ENCODE results near the gene LRP6.

The LRP6 gene

DNA sequence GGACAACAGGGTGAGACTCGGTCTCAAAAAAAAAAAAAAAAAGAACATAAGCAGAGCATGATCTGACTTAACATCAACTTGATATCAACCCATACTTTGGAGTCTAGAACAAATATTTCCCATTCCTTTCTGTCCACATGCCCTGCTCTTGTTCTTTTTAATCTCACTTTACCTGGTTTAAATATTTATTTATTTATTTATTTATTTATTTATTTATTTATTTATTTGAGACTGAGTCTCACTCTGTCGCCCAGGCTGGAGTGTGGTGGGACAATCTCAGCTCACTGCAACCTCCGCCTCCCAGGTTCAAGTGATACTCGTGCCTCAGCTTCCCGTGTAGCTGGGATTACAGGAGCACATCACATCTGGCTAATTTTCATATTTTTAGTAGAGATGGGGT lies 19.6 kb upstream of the LRP6 start:
- Histone ChIP-seq H3K9me3 (ENCODE audit: control insufficient read depth in 1 of 2, low read length in 2 of 2) (no peaks in the 10 kb centered on the region), H3K36me3 (ENCODE audit: control insufficient read depth in 1 of 2, insufficient read depth in 2 of 2, low read length in 2 of 2) (no peaks in the 10 kb centered on the region), H3K9ac (ENCODE audit: low read depth in 1 of 2, low read length in 2 of 2) (no peak overlapping the region), H3K4me1 (ENCODE audit: control insufficient read depth in 1 of 2, insufficient read depth in 2 of 2, low read length in 2 of 2) (peaks cover 4% of the 10 kb centered on the region in 2 donors), H3K27me3 (ENCODE audit: control insufficient read depth in 1 of 2, insufficient read depth in 2 of 2, low read length in 2 of 2) (no peaks in the 10 kb centered on the region), H3K4me3 (ENCODE audit: low read depth in 1 of 2, low read length in 2 of 2) (no peak overlapping the region), H3K27ac (ENCODE audit: low read depth, low read length) (no peak overlapping the region)

DNA sequence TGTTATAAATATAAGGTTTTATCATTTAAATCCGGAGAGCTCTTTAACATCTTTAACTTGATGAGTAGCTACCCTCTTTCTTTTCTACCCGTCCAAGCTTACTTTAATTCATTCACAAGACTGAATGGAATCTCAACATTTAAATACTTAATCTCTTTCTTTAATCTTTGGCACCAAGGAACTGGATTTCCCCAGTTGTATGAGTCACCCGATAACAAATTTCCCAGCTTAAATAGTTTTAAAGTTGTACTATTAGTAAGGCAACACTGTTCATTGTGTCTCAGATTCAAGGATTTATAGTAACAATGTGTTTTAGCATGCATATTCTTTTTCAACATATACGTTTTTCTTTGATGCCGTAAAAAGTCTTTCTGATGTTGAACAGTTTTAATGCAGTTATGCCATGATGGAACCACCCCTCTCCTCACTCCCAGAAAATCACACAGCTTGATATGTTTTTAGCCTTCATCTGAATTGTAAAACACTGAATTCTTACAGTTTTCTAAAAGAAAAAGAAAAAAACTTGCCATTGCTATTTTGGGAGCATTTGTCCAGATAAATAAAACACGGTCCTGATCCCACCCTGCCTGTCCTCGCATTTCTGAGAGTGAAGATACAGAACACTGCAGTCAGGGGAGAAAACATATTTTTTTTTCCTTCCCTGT lies 16.0 kb upstream of the LRP6 start:
- Histone ChIP-seq H3K36me3 (ENCODE audit: control insufficient read depth in 1 of 2, insufficient read depth in 2 of 2, low read length in 2 of 2) (no peaks in the 10 kb centered on the region), H3K4me3 (ENCODE audit: low read depth in 1 of 2, low read length in 2 of 2) (no peak overlapping the region), H3K9ac (ENCODE audit: low read depth in 1 of 2, low read length in 2 of 2) (no peak overlapping the region), H3K4me1 (ENCODE audit: control insufficient read depth in 1 of 2, insufficient read depth in 2 of 2, low read length in 2 of 2) (peaks cover 4% of the 10 kb centered on the region in 2 donors), H3K27ac (ENCODE audit: low read depth, low read length) (no peak overlapping the region), H3K9me3 (ENCODE audit: control insufficient read depth in 1 of 2, low read length in 2 of 2) (no peaks in the 10 kb centered on the region), H3K27me3 (ENCODE audit: control insufficient read depth in 1 of 2, insufficient read depth in 2 of 2, low read length in 2 of 2) (no peaks in the 10 kb centered on the region)

DNA sequence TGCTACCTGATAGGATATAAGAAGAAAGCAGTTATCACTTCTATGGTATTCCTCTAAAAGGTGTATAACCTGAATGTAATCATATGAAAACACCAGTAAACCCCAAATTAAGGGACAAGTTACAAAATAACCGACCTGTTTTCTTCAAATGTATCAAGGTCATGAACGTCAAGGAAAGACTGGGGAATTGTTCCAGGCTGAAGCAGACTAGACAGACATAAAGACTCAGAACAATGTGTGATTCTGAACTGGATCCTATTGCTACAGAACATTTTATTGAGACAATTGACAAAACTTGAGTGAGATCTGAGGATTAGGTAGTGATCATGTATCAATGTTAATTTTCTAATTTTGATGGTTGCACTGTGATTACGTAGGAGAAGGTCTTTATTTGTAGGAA lies 15.4 kb upstream of the LRP6 start:
- H3K36me3 ChIP-seq (ENCODE audit: control insufficient read depth in 1 of 2, insufficient read depth in 2 of 2, low read length in 2 of 2) = no peaks in the 10 kb centered on the region
- no peak overlapping the region for H3K27ac ChIP-seq (ENCODE audit: low read depth, low read length)
- H3K9me3 ChIP-seq (ENCODE audit: control insufficient read depth in 1 of 2, low read length in 2 of 2) = no peaks in the 10 kb centered on the region
- no peaks in the 10 kb centered on the region for H3K27me3 ChIP-seq (ENCODE audit: control insufficient read depth in 1 of 2, insufficient read depth in 2 of 2, low read length in 2 of 2)
- no peak overlapping the region for H3K4me3 ChIP-seq (ENCODE audit: low read depth in 1 of 2, low read length in 2 of 2)
- no peak overlapping the region for H3K9ac ChIP-seq (ENCODE audit: low read depth in 1 of 2, low read length in 2 of 2)
- H3K4me1 ChIP-seq (ENCODE audit: control insufficient read depth in 1 of 2, insufficient read depth in 2 of 2, low read length in 2 of 2) = peaks cover 4% of the 10 kb centered on the region in 2 donors

DNA sequence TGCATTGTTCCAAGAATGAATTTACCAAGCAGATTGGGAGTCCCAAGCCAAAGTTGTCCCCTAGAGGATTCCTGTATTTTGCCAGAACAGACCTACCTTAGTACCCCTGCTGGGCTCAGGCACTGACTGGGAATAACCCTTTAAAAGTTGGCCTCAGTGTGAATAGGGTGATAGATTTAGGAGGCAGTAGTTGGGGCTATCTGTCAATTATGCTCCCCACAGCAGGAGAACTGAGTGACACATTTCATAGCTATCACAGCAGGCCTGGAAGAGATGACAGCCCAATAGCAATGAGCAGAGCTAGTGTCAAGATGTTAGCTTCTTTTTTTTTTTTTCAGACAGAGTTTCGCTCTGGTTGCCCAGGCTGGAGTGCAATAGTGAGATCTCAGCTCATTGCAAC lies 14.3 kb upstream of the LRP6 start:
- Histone ChIP-seq H3K27me3 (ENCODE audit: control insufficient read depth in 1 of 2, insufficient read depth in 2 of 2, low read length in 2 of 2) (no peaks in the 10 kb centered on the region), H3K4me3 (ENCODE audit: low read depth in 1 of 2, low read length in 2 of 2) (no peak overlapping the region), H3K4me1 (ENCODE audit: control insufficient read depth in 1 of 2, insufficient read depth in 2 of 2, low read length in 2 of 2) (peaks cover 4% of the 10 kb centered on the region in 2 donors), H3K9me3 (ENCODE audit: control insufficient read depth in 1 of 2, low read length in 2 of 2) (no peaks in the 10 kb centered on the region), H3K36me3 (ENCODE audit: control insufficient read depth in 1 of 2, insufficient read depth in 2 of 2, low read length in 2 of 2) (no peaks in the 10 kb centered on the region), H3K27ac (ENCODE audit: low read depth, low read length) (no peak overlapping the region), H3K9ac (ENCODE audit: low read depth in 1 of 2, low read length in 2 of 2) (no peak overlapping the region)

DNA sequence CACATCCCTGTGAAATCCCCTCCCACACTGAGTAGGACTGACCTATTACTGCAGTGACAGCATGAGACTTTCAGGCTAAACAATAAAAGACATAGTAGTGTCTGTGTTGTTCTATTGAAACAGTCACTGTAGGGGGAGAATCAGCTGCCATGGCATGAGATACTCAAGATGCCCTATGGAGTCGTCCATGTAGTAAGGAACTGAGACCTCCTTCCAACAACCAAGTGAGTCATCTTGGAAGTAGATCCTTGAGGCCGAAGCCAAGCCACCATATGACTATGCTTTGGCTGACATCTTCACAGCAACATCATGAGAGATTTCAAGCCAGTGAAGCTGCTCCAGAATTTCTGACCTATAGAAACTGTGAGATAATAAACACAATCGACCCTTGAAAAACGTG lies 12.1 kb upstream of the LRP6 start:
- no peaks in the 10 kb centered on the region for H3K36me3 ChIP-seq (ENCODE audit: control insufficient read depth in 1 of 2, insufficient read depth in 2 of 2, low read length in 2 of 2)
- no peak overlapping the region for H3K9ac ChIP-seq (ENCODE audit: low read depth in 1 of 2, low read length in 2 of 2)
- no peaks in the 10 kb centered on the region for H3K9me3 ChIP-seq (ENCODE audit: control insufficient read depth in 1 of 2, low read length in 2 of 2)
- H3K4me3 ChIP-seq (ENCODE audit: low read depth in 1 of 2, low read length in 2 of 2) = no peak overlapping the region
- peaks cover 4% of the 10 kb centered on the region in 2 donors for H3K4me1 ChIP-seq (ENCODE audit: control insufficient read depth in 1 of 2, insufficient read depth in 2 of 2, low read length in 2 of 2)
- H3K27me3 ChIP-seq (ENCODE audit: control insufficient read depth in 1 of 2, insufficient read depth in 2 of 2, low read length in 2 of 2) = no peaks in the 10 kb centered on the region
- no peak overlapping the region for H3K27ac ChIP-seq (ENCODE audit: low read depth, low read length)

DNA sequence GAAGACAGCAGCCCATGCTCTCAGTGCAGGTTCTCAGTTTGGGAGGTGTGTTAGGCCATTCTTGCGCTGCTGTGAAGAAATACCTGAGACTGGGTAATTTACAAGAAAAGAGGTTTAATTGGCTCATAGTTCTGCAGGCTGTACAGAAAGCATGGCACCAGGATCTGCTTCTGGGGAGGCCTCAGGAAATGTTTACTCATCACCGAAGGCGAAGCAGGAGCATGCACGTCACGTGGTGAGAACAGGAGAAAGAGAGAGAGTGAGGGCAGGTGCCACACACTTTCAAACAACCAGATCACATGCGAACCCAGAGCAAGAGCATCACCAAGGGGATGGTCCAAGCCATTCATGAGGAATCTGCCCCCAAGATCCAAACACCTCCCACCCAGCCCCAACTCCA lies 9.0 kb upstream of the LRP6 start:
- Histone ChIP-seq H3K4me3 (ENCODE audit: low read depth in 1 of 2, low read length in 2 of 2) (no peak overlapping the region), H3K27me3 (ENCODE audit: control insufficient read depth in 1 of 2, insufficient read depth in 2 of 2, low read length in 2 of 2) (no peaks in the 10 kb centered on the region), H3K4me1 (ENCODE audit: control insufficient read depth in 1 of 2, insufficient read depth in 2 of 2, low read length in 2 of 2) (no peaks in the 10 kb centered on the region), H3K9me3 (ENCODE audit: control insufficient read depth in 1 of 2, low read length in 2 of 2) (no peaks in the 10 kb centered on the region), H3K27ac (ENCODE audit: low read depth, low read length) (no peak overlapping the region), H3K36me3 (ENCODE audit: control insufficient read depth in 1 of 2, insufficient read depth in 2 of 2, low read length in 2 of 2) (no peaks in the 10 kb centered on the region), H3K9ac (ENCODE audit: low read depth in 1 of 2, low read length in 2 of 2) (no peak overlapping the region)

DNA sequence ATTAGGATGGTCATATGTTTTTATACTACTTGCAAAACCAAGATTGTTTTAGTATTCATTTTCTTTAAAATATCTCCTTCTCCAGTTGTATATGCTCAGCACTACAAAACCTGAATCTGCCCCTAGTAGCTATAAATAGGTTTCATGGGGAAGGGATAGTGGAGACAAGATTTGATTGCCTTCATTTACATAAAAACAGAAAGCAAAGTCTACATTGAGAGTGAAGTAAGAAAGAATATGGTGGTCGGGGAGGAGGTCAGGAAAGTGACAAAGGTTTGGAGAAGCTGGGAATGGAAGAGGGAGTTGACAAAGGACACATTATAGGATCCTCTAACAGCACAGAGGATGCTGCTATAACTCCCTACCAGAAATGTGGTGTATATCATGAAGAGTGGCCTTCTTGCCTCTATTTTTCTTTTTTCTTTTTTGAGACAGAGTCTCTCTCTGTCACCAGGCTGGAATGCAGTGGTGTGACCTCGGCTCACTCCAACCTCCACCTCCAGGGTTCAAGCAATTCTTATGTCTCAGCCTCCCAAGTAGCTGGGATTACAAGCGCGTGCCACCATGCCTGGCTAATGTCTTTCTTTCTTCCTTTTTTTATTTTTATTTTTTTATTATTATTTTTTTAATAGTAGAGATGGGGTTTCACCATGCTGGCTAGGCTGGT lies 6.6 kb upstream of the LRP6 start:
- Histone ChIP-seq H3K4me1 (ENCODE audit: control insufficient read depth in 1 of 2, insufficient read depth in 2 of 2, low read length in 2 of 2) (no peaks in the 10 kb centered on the region), H3K9me3 (ENCODE audit: control insufficient read depth in 1 of 2, low read length in 2 of 2) (no peaks in the 10 kb centered on the region), H3K27ac (ENCODE audit: low read depth, low read length) (no peak overlapping the region), H3K36me3 (ENCODE audit: control insufficient read depth in 1 of 2, insufficient read depth in 2 of 2, low read length in 2 of 2) (no peaks in the 10 kb centered on the region), H3K9ac (ENCODE audit: low read depth in 1 of 2, low read length in 2 of 2) (no peak overlapping the region), H3K4me3 (ENCODE audit: low read depth in 1 of 2, low read length in 2 of 2) (no peak overlapping the region), H3K27me3 (ENCODE audit: control insufficient read depth in 1 of 2, insufficient read depth in 2 of 2, low read length in 2 of 2) (no peaks in the 10 kb centered on the region)

DNA sequence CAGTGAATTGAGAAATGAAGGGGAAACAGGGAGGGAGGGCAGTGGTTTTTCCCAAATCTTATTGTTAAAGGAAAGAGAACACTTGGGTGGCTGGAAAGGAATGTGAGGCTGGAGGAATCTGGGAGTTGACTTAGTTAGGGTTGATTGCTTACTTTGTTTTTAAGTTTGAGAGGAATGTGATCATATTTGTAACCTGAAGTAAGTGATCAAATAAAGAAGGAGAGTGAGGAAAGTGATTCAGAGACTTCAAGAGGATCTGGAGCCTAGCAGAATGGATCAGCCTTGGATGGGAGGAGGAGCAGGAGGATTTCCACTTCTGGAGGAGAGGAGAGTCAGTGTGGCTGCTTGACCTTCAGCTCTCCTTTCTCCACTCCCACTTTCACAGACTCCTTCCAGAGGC lies 6.0 kb upstream of the LRP6 start:
- peaks cover 0 to 2% of the 10 kb centered on the region in 2 donors for H3K4me1 ChIP-seq (ENCODE audit: control insufficient read depth in 1 of 2, insufficient read depth in 2 of 2, low read length in 2 of 2)
- H3K4me3 ChIP-seq (ENCODE audit: low read depth in 1 of 2, low read length in 2 of 2) = no peak overlapping the region
- H3K27me3 ChIP-seq (ENCODE audit: control insufficient read depth in 1 of 2, insufficient read depth in 2 of 2, low read length in 2 of 2) = no peaks in the 10 kb centered on the region
- no peak overlapping the region for H3K9ac ChIP-seq (ENCODE audit: low read depth in 1 of 2, low read length in 2 of 2)
- no peaks in the 10 kb centered on the region for H3K36me3 ChIP-seq (ENCODE audit: control insufficient read depth in 1 of 2, insufficient read depth in 2 of 2, low read length in 2 of 2)
- no peaks in the 10 kb centered on the region for H3K9me3 ChIP-seq (ENCODE audit: control insufficient read depth in 1 of 2, low read length in 2 of 2)
- H3K27ac ChIP-seq (ENCODE audit: low read depth, low read length) = no peak overlapping the region

DNA sequence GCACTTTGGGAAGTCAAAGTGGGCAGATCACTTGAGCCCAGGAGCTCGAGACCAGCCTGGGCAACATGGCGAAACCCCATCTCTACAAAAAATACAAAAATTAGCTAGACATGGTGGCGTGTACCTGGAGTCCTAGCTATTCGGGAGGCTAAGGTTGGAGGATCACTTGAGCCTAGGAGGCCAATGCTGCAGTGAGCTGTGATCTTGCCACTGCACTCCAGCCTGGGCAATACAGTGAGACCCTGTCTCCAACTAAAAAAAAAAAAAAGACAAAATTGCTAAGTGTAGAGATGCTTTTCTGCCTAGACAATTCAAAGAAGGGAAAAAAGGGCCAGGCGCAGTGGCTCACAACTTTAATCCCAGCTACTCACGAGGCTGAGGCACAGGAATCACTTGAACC lies 3.4 kb upstream of the LRP6 start:
- Histone ChIP-seq H3K36me3 (ENCODE audit: control insufficient read depth in 1 of 2, insufficient read depth in 2 of 2, low read length in 2 of 2) (no peaks in the 10 kb centered on the region), H3K9me3 (ENCODE audit: control insufficient read depth in 1 of 2, low read length in 2 of 2) (no peaks in the 10 kb centered on the region), H3K27ac (ENCODE audit: low read depth, low read length) (no peak overlapping the region), H3K27me3 (ENCODE audit: control insufficient read depth in 1 of 2, insufficient read depth in 2 of 2, low read length in 2 of 2) (no peaks in the 10 kb centered on the region), H3K4me3 (ENCODE audit: low read depth in 1 of 2, low read length in 2 of 2) (no peak overlapping the region), H3K9ac (ENCODE audit: low read depth in 1 of 2, low read length in 2 of 2) (no peak overlapping the region), H3K4me1 (ENCODE audit: control insufficient read depth in 1 of 2, insufficient read depth in 2 of 2, low read length in 2 of 2) (peaks cover 5 to 14% of the 10 kb centered on the region in 2 donors)

DNA sequence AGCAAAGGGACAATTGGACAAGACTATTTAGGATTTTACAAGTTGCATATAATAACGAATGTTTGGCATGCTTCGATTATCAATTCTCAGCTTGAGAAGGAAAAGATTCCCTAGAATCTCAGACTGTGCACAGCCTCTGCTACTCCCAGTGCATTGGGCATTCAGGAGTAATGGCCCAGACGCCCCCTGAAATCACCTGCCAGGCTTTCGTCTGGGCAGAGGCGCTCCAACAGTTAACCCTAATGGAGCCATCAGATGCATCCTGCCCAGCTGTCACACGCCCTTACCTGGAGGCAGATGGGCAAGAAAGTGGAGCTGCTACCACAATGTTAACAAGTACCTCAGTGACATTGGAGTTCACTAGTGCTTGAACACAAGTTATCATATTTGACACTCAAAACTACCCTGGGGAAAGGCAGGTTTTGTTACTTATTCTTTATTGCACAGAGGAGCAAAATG lies 927 bp upstream of the LRP6 start:
- peaks cover 9 to 22% of the 10 kb centered on the region in 2 donors for H3K4me1 ChIP-seq (ENCODE audit: control insufficient read depth in 1 of 2, insufficient read depth in 2 of 2, low read length in 2 of 2)
- peak overlapping the region; percentile 81 to 94 for H3K4me3 ChIP-seq (ENCODE audit: low read depth in 1 of 2, low read length in 2 of 2)
- peak overlapping the region; percentile 68 to 70 for H3K9ac ChIP-seq (ENCODE audit: low read depth in 1 of 2, low read length in 2 of 2)
- no peaks in the 10 kb centered on the region for H3K36me3 ChIP-seq (ENCODE audit: control insufficient read depth in 1 of 2, insufficient read depth in 2 of 2, low read length in 2 of 2)
- H3K27ac ChIP-seq (ENCODE audit: low read depth, low read length) = no peak overlapping the region
- H3K9me3 ChIP-seq (ENCODE audit: control insufficient read depth in 1 of 2, low read length in 2 of 2) = no peaks in the 10 kb centered on the region
- H3K27me3 ChIP-seq (ENCODE audit: control insufficient read depth in 1 of 2, insufficient read depth in 2 of 2, low read length in 2 of 2) = no peaks in the 10 kb centered on the region
